ENCODE results near the gene SLC27A1. TPM values are rescaled to one million over a fixed set of nuclear protein-coding genes. Genes with fewer than 3 reads are reported as not detected.

The SLC27A1 gene
- total RNA-seq, 1 donor from 2014 or later: 9.5 TPM

GRCh38 chr19:17534767-17535166 is 64.4 kb downstream of the SLC27A1 start:
- Histone ChIP-seq H3K4me1 (ENCODE audit: insufficient read depth, low read length) (peaks cover 7% of the 10 kb centered on the region), H3K79me2 (ENCODE audit: insufficient read depth, low read length) (no peaks in the 10 kb centered on the region), H3K4me3 (ENCODE audit: insufficient read depth, low read depth, low read length) (no peak overlapping the region), H3K9me3 (ENCODE audit: insufficient read depth, low read depth, low read length) (no peaks in the 10 kb centered on the region), H3K4me2 (ENCODE audit: low read length) (no peak overlapping the region), H3K27me3 (ENCODE audit: insufficient read depth, low read length) (peaks cover 3% of the 10 kb centered on the region), H4K20me1 (ENCODE audit: insufficient read depth, low read length) (no peaks in the 10 kb centered on the region), H3K36me3 (ENCODE audit: insufficient read depth, low read length) (no peaks in the 10 kb centered on the region), H2AFZ (ENCODE audit: low read depth, low read length) (no peak overlapping the region), H3K9ac (ENCODE audit: low read length) (no peak overlapping the region), H3K27ac (ENCODE audit: low read depth, low read length) (no peak overlapping the region)
- no peak for FAIRE-seq
- DNase-seq (ENCODE audit: low read depth): no peak
- H3K27ac Mint-ChIP-seq (ENCODE audit: unreplicated experiment): no peak overlapping the region
- no peak overlapping the region for H3K4me3 Mint-ChIP-seq (ENCODE audit: unreplicated experiment)
- H3K27me3 Mint-ChIP-seq (ENCODE audit: low read depth, unreplicated experiment): peaks cover 30% of the 10 kb centered on the region
- no peaks in the 10 kb centered on the region for H3K36me3 Mint-ChIP-seq (ENCODE audit: low read depth, unreplicated experiment)
- TF ChIP-seq EZH2 (IDR thresholded peaks at IDR 0.05; ENCODE audit: insufficient read depth, low read length) (no peak), CTCF (IDR thresholded peaks at IDR 0.05; ENCODE audit: insufficient read depth, low read depth, low read length) (no peak)
- H3K4me1 Mint-ChIP-seq (ENCODE audit: low read depth, unreplicated experiment): peaks cover 2% of the 10 kb centered on the region
- H3K9me3 Mint-ChIP-seq (ENCODE audit: unreplicated experiment): peaks cover 4% of the 10 kb centered on the region

- Mint-ChIP-seq H3K27ac (ENCODE audit: unreplicated experiment) (no peak overlapping the region), H3K36me3 (ENCODE audit: low read depth, unreplicated experiment) (peaks cover 2% of the 10 kb centered on the region), H3K4me3 (ENCODE audit: unreplicated experiment) (no peak overlapping the region), H3K9me3 (ENCODE audit: unreplicated experiment) (peaks cover 4% of the 10 kb centered on the region), H3K27me3 (ENCODE audit: low read depth, unreplicated experiment) (peaks cover 42% of the 10 kb centered on the region), H3K4me1 (ENCODE audit: low read depth, unreplicated experiment) (peaks cover 2% of the 10 kb centered on the region)
- Histone ChIP-seq H3K9ac (ENCODE audit: low read length) (no peak overlapping the region), H3K79me2 (ENCODE audit: insufficient read depth, low read length) (no peaks in the 10 kb centered on the region), H3K9me3 (ENCODE audit: insufficient read depth, low read depth, low read length) (peaks cover 3% of the 10 kb centered on the region), H3K27me3 (ENCODE audit: insufficient read depth, low read length) (peaks cover 3% of the 10 kb centered on the region), H3K4me1 (ENCODE audit: insufficient read depth, low read length) (peaks cover 7% of the 10 kb centered on the region), H4K20me1 (ENCODE audit: insufficient read depth, low read length) (no peaks in the 10 kb centered on the region), H3K4me2 (ENCODE audit: low read length) (no peak overlapping the region), H3K27ac (ENCODE audit: low read depth, low read length) (no peak overlapping the region), H2AFZ (ENCODE audit: low read depth, low read length) (no peak overlapping the region), H3K36me3 (ENCODE audit: insufficient read depth, low read length) (no peaks in the 10 kb centered on the region), H3K4me3 (ENCODE audit: insufficient read depth, low read depth, low read length) (no peak overlapping the region)
- DNase-seq (ENCODE audit: low read depth) (no peak), FAIRE-seq (no peak)
- TF ChIP-seq EZH2 (IDR thresholded peaks at IDR 0.05; ENCODE audit: insufficient read depth, low read length): no peak
- TF ChIP-seq CTCF (IDR thresholded peaks at IDR 0.05; ENCODE audit: insufficient read depth, low read depth, low read length): no peak
Measured at GRCh38 chr19:17536955-17537354, 66.6 kb downstream of the SLC27A1 start.

GRCh38 chr19:17538684-17539237 is 68.4 kb downstream of the SLC27A1 start:
- Mint-ChIP-seq H3K9me3 (ENCODE audit: unreplicated experiment) (peaks cover 4% of the 10 kb centered on the region), H3K36me3 (ENCODE audit: low read depth, unreplicated experiment) (peaks cover 2% of the 10 kb centered on the region), H3K4me3 (ENCODE audit: unreplicated experiment) (peak overlapping the region; percentile 62), H3K27ac (ENCODE audit: unreplicated experiment) (no peak overlapping the region), H3K4me1 (ENCODE audit: low read depth, unreplicated experiment) (peaks cover 2% of the 10 kb centered on the region), H3K27me3 (ENCODE audit: low read depth, unreplicated experiment) (peaks cover 45% of the 10 kb centered on the region)
- H3K36me3 ChIP-seq (ENCODE audit: insufficient read depth, low read length): no peaks in the 10 kb centered on the region
- TF ChIP-seq EZH2 (IDR thresholded peaks at IDR 0.05; ENCODE audit: insufficient read depth, low read length) (no peak), CTCF (IDR thresholded peaks at IDR 0.05; ENCODE audit: insufficient read depth, low read depth, low read length) (no peak)
- peaks cover 3% of the 10 kb centered on the region for H3K9me3 ChIP-seq (ENCODE audit: insufficient read depth, low read depth, low read length)
- H3K79me2 ChIP-seq (ENCODE audit: insufficient read depth, low read length): no peaks in the 10 kb centered on the region
- H3K4me1 ChIP-seq (ENCODE audit: insufficient read depth, low read length): peaks cover 7% of the 10 kb centered on the region
- H3K27me3 ChIP-seq (ENCODE audit: insufficient read depth, low read length): peaks cover 3% of the 10 kb centered on the region
- H2AFZ ChIP-seq (ENCODE audit: low read depth, low read length): peak overlapping the region; percentile 81
- no peaks in the 10 kb centered on the region for H4K20me1 ChIP-seq (ENCODE audit: insufficient read depth, low read length)
- H3K27ac ChIP-seq (ENCODE audit: low read depth, low read length): no peak overlapping the region
- peak overlapping the region; percentile 49 for H3K4me3 ChIP-seq (ENCODE audit: insufficient read depth, low read depth, low read length)
- no peak for DNase-seq (ENCODE audit: low read depth)
- H3K9ac ChIP-seq (ENCODE audit: low read length): no peak overlapping the region
- H3K4me2 ChIP-seq (ENCODE audit: low read length): peak overlapping the region; percentile 87
- no peak for FAIRE-seq
